NCI-H2081 treated with DMSO at 0.1 percent for 48 hours (cell line): Measurements from ENCODE around the gene DUS1L.

Experiments used
- DNase-seq: peaks from one replicate; lab custom pipeline; 2025; lab: John Stamatoyannopoulos, UW

Gene DUS1L

DNA sequence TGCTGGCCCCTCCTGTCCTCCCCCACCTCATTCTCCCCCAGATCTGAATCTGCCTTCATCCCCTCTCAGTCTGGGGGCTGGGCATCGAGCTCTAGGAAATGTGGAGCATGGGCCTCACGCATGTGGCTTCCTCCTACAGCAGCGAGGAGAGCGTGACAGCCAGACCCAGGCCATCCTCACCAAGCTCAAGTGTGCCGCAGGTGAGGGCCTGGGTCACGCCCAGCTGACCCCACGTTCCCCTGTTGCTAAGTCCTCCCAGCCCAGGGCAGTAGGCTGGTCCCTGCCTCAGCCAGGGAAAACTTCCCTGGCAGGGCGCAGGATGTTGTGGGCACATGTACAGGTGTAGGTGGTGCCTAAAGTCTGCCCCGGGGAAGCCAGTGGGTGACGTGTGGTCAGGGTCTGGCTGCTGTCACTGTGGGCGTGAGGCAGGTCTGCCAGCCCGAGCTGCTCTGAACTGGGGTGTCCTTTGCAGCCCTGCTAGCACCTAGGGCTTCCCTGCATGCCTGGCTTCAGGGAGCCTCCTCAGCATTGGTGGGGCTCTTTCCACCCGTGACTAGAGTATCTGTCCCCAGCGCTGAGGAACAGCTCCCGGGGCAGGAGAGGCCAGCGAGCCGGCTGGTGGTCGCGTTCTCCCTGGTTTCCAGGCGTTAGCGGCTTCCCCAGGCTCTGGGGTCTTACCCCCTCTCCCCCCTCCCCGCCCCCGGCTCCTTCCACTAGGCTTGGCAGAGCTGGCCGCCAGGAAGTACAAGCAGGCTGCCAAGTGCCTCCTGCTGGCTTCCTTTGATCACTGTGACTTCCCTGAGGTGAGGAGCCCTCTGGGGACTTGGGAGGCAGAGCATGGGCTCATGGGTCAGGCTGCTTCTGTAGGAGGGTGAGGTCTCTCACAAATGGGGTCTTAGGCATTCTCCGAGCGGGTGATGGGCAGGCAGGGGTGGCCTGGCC lies 10.3 kb downstream of the DUS1L start:
- no peak for DNase-seq

DNA sequence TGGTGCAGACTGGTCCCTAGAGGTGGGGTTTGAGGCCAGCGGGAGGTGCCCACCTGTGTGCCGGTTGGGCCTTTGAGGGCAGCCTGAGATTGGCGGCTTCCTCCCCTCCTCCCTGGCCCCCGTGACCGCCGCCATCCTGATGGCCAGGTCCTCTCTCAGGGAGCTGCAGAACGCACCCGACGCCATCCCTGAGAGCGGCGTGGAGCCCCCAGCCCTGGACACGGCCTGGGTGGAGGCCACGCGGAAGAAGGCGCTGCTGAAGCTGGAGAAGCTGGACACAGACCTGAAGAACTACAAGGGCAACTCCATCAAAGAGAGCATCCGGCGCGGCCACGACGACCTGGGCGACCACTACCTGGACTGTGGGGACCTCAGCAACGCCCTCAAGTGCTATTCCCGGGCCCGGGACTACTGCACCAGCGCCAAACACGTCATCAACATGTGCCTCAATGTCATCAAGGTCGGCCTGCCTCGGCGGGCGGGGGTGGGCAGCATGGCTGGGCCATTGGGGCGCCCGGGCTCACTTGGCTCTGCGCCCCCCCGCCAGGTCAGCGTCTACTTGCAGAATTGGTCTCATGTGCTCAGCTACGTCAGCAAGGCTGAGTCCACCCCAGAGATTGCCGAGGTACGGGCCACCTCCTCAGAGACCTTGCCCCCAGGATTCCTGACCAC lies 11.1 kb downstream of the DUS1L start:
- no peak for DNase-seq

DNA sequence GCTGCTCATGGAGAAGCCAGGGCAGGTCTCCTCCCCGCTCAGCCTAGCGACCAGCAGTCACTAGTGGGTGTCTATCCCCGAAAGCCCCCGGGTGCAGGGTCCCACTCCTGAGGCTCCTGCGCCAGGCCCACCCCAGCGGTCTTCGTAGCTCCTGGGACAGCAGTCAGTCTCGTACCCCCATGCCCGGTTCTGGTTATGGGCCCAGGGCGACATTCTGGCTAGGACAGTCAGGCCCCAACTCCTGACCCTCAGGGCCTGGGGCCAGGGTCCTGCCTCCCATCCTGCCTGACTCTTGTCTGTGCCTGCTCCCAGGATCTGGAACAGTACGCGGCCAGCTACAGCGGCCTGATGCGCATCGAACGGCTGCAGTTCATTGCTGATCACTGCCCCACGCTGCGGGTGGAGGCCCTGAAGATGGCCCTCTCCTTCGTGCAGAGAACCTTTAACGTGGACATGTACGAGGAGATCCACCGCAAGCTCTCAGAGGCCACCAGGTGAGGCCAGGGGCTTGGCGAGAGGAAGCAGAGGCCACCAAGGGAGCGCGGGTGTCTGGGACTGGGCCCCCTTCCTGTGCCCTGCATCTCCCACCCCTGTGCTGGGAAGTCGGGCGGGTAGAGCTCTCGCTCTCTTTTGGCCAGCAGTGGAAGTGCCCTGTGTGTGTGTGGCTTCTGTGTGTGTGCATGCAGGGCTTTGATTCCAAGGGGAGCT lies 11.9 kb downstream of the DUS1L start:
- no peak for DNase-seq

DNA sequence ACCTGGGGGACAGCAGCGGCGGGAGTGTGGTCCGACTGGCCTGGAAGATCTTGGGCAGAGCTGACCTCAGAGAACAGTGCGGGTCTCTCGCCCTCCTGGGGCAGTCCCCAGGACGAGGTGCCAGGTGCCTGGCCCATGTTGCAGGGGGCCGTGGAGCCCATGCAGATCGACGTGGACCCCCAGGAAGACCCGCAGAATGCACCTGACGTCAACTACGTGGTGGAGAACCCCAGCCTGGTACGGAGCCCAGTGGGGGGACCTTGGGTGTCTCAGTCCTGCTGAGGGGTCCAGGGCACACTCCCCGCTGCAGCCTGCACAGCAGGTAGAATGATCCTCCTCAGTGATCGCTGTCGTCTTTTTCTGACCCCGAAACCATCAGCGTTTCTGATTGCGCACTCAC lies 12.5 kb downstream of the DUS1L start:
- no peak for DNase-seq

DNA sequence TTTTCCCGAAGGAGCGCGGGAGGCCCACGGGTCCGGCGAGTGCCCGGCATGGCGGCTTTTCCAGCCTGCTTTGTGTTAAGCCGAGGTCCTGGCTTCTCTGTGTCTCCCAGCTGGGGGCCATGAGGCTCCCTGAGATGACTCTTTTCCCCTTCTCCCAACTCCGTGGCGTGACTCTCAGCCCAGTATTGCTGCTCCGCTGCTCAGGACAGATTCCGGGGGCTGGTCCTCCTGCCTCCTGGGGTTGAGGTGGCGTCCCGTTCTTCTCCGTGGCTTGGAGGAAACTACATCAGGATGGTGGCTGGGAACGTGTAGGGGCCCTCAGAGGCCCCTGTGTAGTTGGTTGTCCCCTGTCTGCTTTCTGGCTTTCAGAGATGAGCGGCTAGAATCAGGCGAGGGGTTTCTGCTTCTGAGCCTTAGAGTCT lies 13.0 kb downstream of the DUS1L start:
- no peak for DNase-seq

DNA sequence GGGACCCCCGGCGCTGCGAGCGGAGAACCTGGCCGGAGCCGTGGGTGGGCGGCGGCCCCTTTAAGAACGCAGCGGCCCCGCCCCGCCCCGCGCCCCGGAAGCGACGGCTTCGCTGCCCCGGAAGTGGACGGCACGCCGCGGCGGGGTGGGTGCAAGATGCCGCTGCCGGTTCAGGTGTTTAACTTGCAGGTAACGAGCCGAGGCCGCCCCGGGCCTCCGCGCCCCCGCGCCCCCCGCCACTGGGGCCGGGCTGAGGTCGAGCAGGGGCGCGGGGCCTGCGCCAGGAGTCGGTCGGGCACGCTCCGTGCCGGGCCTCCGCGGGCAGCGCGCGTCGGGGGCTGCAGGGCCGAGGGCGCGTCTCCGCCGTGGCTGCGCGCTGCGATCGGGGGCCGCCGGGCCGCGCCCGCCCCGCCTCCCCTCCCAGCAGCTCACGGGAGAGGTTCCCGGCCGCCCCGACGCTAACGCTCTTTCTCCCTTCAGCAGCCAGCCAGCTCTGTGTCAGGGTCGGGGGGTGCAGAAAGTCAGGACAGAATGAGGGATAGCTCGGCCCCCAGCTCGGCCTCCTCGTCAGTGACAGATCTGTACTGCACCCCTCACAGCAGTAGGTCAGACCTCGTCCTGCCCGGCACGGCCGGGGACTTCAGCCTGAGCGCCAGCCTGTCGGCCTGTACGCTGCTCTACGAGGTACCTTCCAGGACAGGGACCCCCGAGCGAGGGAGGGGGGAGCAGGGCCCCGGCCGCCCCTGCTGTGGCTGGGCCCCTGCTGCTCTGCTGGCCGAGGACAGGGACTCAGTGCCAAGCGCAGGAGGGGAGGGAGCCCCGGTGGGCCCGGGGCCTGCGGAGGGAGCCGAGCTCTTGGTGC lies 13.6 kb downstream of the DUS1L start, which contains the start of the genes GPS1 and RFNG:
GPS1 (plus strand) TSS at position 123 of the 862 bp plus-strand sequence; CDS start at position 157, 34 bp downstream.
RFNG (minus strand) TSS at position 36 of the 862 bp plus-strand sequence. CDS start 45 bp downstream, outside the sequence.
- DNase-seq: no peak

DNA sequence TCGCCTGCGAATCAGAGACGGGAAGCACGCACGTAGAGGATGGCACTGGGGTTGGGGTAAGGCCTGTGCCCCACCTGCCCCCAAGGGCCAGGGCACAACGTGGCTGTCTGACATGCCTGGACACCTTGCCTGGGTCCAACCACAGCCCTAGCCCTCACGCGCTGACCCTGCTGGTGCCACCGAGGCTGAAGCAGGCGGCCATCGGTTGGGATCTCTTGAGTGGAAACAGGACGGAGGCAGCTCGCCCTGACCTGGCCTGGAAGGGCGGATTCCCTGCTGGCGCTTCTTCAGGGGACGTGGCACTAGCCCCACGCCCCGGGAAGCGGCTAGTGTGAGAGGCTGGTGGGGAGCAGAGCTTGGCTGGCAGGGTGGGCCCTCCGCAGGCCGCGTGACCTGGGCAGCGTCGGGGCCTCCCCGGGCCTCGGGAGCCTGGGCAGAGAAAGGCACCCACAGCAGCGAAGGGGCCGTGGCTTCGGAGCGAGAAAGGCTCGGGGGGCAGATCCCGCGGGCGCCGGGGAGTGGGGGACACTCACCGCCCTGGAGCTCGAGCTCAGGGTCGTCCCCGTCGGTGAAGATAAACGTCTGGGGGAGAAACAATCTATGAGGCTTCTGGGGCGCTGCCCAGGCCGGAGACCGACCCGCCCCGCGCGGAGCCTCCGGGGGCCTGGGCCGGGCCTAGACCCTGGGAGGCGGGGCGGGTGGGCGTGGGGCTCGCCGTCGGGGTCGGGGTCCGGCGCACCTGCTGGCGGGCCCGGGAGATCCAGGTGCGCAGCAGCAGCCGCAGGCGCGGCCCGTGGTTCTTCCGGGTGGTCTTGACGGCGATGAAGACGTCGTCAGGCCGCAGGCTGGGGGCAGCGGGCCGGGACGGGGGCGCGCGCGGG lies 14.6 kb downstream of the DUS1L start:
- DNase-seq: no peak

DNA sequence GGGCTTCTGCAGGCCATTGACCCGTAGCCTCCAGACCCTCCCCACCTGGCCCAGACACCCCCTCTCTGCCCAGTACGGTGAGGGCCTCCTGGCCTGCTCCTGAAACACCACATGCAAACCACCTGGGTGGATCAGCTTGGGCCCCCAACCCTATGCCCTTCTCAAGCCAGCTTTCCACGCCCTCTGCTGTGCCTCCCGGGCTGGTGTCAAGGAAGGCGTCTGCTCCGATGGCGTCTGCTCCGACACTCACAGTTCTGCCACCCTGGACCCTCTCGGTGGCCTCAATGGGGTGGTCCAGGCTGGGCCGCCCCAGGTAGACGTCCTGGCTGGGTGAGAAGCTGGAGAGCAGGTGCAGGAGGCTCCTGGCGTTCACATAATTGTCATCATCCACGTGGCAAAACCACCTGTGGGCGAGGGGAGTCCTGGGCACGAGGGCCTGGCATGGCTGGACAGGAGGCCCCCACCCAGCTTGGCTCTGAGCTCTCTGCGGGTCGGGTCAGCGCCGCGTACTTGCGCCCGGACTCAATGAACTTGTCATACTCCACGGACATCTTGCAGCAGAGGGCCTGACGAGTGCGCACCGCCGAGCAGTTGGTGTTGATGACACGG lies 15.3 kb downstream of the DUS1L start:
- no peak for DNase-seq

DNA sequence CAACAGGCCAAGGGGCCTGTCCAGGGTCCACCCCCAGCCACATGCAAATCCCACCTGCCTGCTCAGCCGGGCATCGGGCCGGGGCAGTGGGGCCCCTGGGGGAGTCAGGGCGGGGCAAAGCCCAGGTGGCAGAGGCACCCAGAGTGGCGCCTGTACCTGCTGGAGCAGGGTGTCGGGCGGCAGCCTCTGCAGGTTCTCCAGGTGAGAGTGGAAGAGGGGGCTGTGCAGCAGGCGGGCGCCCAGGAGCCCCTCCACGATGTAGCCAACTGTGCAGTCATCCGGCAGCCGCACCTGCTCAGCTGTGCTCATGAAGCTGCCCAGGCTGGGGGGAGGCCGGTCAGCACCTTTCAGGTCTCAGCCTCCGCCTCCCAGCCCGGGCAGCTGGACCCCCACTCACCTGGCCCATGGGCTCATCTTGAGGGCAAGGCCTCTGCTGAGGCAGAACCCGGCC lies 16.1 kb downstream of the DUS1L start:
- no peak for DNase-seq

DNA sequence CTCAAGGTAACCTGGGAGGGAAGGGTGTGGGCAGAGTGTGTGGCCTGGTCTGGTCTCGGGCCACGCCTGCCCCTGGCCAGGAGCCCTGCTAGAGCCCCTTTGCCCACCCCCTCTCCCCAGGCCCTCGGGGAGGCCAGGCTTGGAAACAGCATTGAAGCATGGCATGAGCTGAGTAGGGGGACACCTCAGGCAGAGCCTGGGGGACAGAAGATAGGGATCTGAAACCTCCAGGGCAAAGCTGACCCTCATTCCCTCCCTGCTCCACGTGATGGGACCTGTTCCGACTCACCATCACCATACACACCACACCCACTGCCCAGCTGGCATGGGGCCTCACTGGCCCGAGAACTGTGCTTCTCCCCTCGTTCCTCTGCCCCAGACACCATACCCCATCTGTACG lies 16.5 kb downstream of the DUS1L start:
- no peak for DNase-seq

DNA sequence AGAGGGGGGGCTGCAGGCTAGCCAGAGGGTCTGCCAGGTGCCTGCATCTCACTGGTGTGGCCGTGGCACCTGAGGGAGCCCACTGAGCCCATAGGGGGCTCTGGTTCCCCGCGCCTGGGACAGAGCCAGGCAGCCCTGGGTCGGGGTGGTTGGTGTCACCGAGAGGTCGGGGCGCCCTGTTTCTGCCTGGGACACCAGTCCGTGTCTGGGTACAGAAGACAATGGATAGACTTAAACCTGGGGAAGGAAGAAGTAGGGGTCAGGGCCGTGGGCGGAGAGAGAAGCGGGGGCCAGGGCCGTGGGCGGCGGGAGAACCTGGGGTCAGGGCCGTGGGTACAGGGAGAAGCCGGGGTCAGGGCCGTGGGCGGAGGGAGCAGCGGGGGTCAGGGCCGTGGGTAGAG lies 17.0 kb downstream of the DUS1L start:
- no peak for DNase-seq

DNA sequence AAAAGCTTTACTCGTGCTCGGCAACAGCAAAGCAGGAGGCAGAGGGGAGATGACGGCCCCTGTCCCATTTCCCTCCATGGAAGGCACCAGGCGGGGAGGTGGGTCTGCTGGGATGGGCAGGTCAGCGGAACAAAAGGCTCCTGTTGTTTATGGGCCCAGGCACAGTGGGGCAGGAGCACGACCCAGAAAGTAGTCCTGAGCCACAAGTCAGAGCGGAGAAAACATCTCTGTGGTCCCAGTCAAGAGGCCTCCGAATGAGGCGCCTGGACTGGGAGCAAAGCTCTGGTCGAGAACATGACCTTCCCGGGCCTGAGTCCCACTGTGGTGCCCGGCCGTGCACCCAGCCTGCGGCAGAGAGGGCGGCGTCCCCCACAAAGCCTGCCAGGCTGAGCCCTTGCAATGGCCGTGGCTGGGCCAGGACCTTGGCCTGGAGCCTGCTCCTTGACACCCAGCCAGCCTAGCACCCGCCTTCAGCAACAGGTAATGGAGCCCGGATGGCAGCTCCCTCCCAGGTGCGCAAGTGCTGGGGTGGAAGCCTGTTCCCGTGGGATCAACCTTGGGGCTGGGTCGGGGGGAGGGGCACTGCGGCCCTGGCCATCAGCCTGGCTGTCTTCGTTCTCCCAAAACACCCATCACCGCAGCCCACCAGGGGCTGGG lies 17.6 kb downstream of the DUS1L start:
- DNase-seq: no peak

DNA sequence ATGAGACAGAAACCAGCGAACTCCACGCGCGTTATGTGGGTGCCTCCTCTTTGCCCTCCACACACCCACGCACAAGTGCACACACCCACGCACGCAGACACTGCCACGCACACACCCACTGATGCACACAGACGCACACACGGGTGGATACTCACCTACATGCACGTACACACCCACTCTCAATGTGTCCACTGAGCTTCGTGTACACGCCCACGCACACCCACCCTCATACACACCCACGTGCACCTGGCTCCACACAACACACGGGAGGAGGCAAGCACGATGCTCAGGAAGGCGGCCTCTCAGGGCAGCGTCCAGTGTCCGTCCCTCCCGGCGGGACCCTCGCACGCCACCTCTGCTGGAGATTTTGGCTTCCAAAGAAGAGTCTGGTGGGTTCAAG lies 18.2 kb downstream of the DUS1L start:
- DNase-seq: no peak

DNA sequence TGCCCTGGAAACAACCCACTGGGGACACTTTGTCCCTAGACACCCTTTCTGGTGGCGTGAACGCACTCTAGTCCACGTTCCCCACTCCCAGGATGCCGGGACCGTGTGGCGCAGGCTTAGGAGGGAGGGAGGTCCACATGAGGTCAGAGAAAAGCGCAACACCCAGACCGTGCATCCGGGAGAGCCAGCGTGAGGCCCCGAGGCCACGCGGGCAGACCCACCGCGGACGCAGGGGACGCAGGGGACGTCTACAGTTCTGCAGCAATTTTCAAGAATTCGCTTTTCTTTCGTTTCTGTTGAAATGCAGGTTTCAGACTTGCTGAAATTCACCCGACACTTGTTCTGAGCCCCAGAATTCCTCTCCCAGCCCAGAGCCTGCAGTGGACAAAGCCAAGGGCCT lies 18.7 kb downstream of the DUS1L start:
- no peak for DNase-seq

DNA sequence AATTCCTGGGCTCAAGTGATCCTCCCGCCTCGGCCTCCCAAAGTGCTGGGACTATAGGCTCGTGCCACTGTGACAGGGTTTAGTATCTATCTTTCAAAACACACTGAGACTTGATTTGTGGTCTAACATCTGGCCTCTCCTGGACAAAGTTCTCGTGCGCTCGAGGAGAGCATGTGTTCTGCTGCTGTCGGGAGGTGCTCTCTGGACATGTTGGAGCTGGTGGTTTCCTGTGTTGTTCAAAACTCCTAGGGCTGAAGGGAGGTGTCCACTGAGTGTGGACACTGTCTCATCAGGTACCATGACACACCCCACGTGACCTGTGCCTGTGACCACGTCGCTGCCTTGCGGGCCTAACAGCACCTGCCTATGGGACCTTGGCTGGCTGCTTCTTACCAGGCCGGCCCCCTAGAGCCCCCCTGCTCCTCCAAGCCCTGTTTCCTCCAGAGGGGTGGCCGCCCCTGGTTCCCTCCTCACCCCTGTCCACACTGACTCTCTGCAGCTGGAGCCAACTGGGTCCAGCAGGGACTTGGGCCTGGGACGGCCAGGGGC lies 19.6 kb downstream of the DUS1L start:
- DNase-seq: no peak

DNA sequence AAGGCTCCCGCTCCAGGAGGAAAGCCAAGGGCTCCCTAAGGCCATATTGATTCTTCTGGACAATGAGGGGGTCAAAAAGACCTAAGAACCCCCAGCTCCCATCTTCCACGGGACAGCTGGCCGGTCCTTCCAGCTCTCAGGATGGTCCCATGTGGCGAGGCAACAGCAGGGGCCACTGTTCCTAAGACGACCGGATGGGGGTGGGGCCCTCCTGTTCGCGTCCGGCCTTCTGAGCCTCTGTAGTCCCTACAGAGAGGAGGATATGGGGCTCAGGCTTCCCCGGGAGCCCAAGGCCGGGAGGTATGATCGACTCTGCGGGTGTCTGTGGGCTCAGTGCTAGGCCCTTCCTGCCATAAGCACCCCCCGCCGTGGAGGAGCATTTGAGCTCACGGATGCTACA lies 22.1 kb downstream of the DUS1L start:
- no peak for DNase-seq

DNA sequence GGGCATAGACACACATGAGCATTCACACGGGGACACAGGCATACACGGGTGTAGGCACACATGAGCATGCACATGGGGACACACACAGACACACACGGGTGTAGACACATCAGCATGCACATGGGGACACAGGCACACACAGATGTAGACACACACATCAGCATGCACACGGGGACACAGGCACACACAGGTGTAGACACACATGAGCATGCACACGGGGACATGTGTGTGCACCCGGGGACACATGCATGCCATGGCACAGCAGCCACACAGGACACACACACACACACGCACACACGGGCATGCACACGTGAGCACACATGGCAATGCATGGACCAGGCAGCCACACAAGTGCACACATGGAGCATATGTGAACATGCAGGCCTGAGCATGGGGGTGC lies 23.0 kb downstream of the DUS1L start:
- no peak for DNase-seq

DNA sequence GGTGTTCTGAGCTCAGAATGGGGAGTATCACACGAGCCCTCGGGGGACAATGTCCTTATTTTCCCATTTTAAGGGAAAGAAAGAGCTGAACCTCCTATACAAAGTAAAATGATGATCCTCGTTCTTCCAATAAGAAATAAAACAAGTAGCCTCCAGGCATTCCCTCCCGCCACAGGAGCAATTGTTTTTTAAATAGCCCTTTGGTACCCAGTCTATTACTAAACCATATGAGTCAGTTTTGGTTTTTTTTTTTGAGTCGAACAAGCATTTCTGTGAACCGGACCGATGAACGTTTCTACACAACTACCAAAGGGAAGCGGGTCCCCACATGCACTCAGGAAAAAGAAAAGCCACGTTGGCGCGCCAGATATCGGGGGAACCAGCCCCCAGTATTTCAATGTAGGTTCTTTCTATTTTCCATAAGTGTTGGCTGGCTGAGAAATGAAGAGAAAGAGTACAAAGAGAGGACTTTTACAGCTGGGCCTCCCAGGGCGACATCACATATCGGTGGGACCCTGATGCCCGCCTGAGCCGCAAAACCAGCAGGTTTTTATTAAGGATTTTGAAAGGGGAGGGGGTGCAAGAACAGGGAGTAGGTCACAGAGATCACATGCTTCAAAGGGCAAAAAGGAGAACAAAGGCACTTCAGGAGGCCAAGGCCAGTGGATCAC lies 24.3 kb downstream of the DUS1L start:
- DNase-seq: no peak
